B cell (primary cell): ENCODE results near the gene CACNB2.

Experiments used
- EZH2 ChIP-seq: IDR thresholded peaks from 2 replicates; pipeline ENCODE4 v1.6.1; 2012; ENCODE audit warnings: borderline replicate concordance, low read depth, mild to moderate bottlenecking, moderate library complexity, low read length; ENCODE audit not compliant: insufficient read depth, poor library complexity, severe bottlenecking
- TF ChIP-seq, protein P1 (sequence below): fragments of 200-600 bp; IDR thresholded peaks from one replicate; pipeline ENCODE4 v1.8.0; 2022; ENCODE audit warnings: antibody characterized with exemption, mild to moderate bottlenecking

- TF ChIP-seq EZH2: no peak
- TF ChIP-seq, protein P1, sequence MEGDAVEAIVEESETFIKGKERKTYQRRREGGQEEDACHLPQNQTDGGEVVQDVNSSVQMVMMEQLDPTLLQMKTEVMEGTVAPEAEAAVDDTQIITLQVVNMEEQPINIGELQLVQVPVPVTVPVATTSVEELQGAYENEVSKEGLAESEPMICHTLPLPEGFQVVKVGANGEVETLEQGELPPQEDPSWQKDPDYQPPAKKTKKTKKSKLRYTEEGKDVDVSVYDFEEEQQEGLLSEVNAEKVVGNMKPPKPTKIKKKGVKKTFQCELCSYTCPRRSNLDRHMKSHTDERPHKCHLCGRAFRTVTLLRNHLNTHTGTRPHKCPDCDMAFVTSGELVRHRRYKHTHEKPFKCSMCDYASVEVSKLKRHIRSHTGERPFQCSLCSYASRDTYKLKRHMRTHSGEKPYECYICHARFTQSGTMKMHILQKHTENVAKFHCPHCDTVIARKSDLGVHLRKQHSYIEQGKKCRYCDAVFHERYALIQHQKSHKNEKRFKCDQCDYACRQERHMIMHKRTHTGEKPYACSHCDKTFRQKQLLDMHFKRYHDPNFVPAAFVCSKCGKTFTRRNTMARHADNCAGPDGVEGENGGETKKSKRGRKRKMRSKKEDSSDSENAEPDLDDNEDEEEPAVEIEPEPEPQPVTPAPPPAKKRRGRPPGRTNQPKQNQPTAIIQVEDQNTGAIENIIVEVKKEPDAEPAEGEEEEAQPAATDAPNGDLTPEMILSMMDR: no peak
Observed at GRCh38 chr10:18217577-18217976, 77.4 kb downstream of the CACNB2 start.
